HG03159 (cell line): ENCODE results near the gene SS18L1.

Experiments
- ATAC-seq: cut with Tn5 transposase; IDR thresholded peaks from one replicate; pipeline ENCODE4 v1.9.1; 2021; ENCODE audit warnings: mild to moderate bottlenecking, moderate library complexity; ENCODE audit not compliant: unreplicated experiment

The SS18L1 gene

GRCh38 chr20:62222972-62223371 is 79.4 kb downstream of the SS18L1 start:
- ATAC-seq: no peak

GRCh38 chr20:62223571-62223970 is 80.0 kb downstream of the SS18L1 start:
- no peak for ATAC-seq

- no peak for ATAC-seq
Observed at GRCh38 chr20:62224113-62224855, 80.7 kb downstream of the SS18L1 start.

- ATAC-seq: no peak
Observed at GRCh38 chr20:62225026-62225425, 81.5 kb downstream of the SS18L1 start.

GRCh38 chr20:62225820-62226635 is 82.5 kb downstream of the SS18L1 start:
- ATAC-seq: no peak

GRCh38 chr20:62226707-62227590 is 83.4 kb downstream of the SS18L1 start:
- no peak for ATAC-seq

GRCh38 chr20:62227591-62227976 is 84.0 kb downstream of the SS18L1 start:
- ATAC-seq: no peak

- no peak for ATAC-seq
Observed at GRCh38 chr20:62227977-62228958, 84.7 kb downstream of the SS18L1 start.

- ATAC-seq: no peak
Observed at GRCh38 chr20:62228982-62229545, 85.5 kb downstream of the SS18L1 start.

GRCh38 chr20:62229667-62230066 is 86.1 kb downstream of the SS18L1 start:
- no peak for ATAC-seq

GRCh38 chr20:62230276-62230675 is 86.7 kb downstream of the SS18L1 start:
- no peak for ATAC-seq

GRCh38 chr20:62230696-62231095 is 87.1 kb downstream of the SS18L1 start:
- no peak for ATAC-seq

GRCh38 chr20:62231292-62231691 is 87.7 kb downstream of the SS18L1 start:
- ATAC-seq: no peak
